Measurements from ENCODE around the gene MAL. TPM values are rescaled to one million over a fixed set of nuclear protein-coding genes. Genes with fewer than 3 reads are reported as not detected.

MAL gene
- total and polyA plus RNA-seq, 2 of the 4 experiments (the other 2 are of a cell fraction) = not detected

DNA sequence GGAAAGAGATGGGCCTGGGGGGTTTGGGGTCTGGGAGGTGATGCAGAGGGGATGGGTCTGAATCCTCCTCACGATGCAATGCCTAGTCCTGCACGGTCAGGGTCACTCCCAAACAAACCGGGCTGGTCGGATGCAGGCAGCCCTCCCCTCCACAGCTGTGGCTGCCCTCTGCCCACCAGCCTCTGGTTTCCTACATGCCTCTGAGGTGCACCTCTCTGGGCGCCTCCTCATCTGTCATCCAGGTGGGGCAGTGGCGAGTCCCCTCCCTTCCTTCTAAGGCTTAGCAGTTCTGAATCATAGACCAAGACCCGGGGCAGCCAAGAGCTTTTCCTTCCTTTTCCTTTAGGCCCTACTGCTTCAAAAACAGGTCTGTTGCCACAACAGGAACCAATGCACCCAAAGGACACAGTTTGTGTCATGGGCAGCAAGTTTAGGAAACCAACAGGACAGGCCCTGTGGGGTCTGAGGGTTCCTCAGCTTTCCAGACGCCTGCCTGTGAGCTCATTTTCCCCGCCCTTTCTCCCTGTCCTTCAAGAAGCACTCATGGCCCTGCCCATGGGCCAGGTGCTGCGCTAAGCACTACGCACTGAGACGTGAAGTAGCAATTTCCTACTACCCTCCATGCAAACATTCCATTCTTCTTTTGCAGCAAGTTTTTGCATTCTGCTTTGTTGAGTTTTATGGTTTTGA is 6.5 kb upstream of the MAL start:
- no peak overlapping the region for H2AFZ ChIP-seq (replicated peaks; ENCODE audit: low read length, poor library complexity)
- H3K36me3 ChIP-seq (ENCODE audit: control insufficient read depth, insufficient read depth, low read length) = no peaks in the 10 kb centered on the region
- H3K56ac ChIP-seq (ENCODE audit: extremely low read depth, insufficient read depth, low read length) = no peak overlapping the region
- H3K27me3 ChIP-seq (ENCODE audit: control insufficient read depth, insufficient read depth, low read length) = peaks cover 62% of the 10 kb centered on the region
- no peak overlapping the region for H2BK15ac ChIP-seq (ENCODE audit: low read depth, low read length)
- DNase-seq (no peak), ATAC-seq (ENCODE audit: low read depth) (no peak)
- TF ChIP-seq FOS (IDR thresholded peaks at IDR 0.05; ENCODE audit: low read depth, low read length) (no peak), SMC3 (IDR thresholded peaks at IDR 0.05; ENCODE audit: low read depth, low read length) (no peak), POLR2A (IDR thresholded peaks at IDR 0.05; ENCODE audit: low read depth, low read length) (no peak), MAFK (IDR thresholded peaks at IDR 0.05; ENCODE audit: low read depth, low read length) (no peak)
- TF ChIP-seq, protein P1, sequence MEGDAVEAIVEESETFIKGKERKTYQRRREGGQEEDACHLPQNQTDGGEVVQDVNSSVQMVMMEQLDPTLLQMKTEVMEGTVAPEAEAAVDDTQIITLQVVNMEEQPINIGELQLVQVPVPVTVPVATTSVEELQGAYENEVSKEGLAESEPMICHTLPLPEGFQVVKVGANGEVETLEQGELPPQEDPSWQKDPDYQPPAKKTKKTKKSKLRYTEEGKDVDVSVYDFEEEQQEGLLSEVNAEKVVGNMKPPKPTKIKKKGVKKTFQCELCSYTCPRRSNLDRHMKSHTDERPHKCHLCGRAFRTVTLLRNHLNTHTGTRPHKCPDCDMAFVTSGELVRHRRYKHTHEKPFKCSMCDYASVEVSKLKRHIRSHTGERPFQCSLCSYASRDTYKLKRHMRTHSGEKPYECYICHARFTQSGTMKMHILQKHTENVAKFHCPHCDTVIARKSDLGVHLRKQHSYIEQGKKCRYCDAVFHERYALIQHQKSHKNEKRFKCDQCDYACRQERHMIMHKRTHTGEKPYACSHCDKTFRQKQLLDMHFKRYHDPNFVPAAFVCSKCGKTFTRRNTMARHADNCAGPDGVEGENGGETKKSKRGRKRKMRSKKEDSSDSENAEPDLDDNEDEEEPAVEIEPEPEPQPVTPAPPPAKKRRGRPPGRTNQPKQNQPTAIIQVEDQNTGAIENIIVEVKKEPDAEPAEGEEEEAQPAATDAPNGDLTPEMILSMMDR (conservative IDR thresholded peaks at IDR 0.05; ENCODE audit: low read depth, low read length) = no peak
- TF ChIP-seq, protein P2, sequence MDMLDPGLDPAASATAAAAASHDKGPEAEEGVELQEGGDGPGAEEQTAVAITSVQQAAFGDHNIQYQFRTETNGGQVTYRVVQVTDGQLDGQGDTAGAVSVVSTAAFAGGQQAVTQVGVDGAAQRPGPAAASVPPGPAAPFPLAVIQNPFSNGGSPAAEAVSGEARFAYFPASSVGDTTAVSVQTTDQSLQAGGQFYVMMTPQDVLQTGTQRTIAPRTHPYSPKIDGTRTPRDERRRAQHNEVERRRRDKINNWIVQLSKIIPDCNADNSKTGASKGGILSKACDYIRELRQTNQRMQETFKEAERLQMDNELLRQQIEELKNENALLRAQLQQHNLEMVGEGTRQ (IDR thresholded peaks at IDR 0.05; ENCODE audit: low read depth, low read length) = no peak
- H3K9me3 ChIP-seq (ENCODE audit: control insufficient read depth, insufficient read depth, low read length) = no peaks in the 10 kb centered on the region
- H4K20me1 ChIP-seq (ENCODE audit: insufficient read depth, low read length) = no peaks in the 10 kb centered on the region
- H3K23ac ChIP-seq (ENCODE audit: low read depth, low read length) = no peak overlapping the region
- no peak overlapping the region for H4K8ac ChIP-seq (ENCODE audit: low read depth in 2 of 2, low read length in 2 of 2)
- no peak overlapping the region for H3K4ac ChIP-seq (ENCODE audit: low read depth, low read length)
- H3K79me1 ChIP-seq (ENCODE audit: low read depth in 1 of 2, low read length in 2 of 2) = no peaks in the 10 kb centered on the region
- H2AK5ac ChIP-seq (ENCODE audit: low read depth, low read length) = no peak overlapping the region
- no peaks in the 10 kb centered on the region for H3K4me1 ChIP-seq (ENCODE audit: control insufficient read depth, insufficient read depth, low read length)
- BruUV-seq (replicated peaks) = no TSS peak
- H2AK9ac ChIP-seq (replicated peaks; ENCODE audit: low read depth, low read length, poor library complexity) = no peak overlapping the region
- no peak overlapping the region for H3K4me3 ChIP-seq (ENCODE audit: insufficient read depth, low read depth, low read length)
- H3K18ac ChIP-seq (ENCODE audit: low read depth, low read length) = no peak overlapping the region
- H2BK120ac ChIP-seq (ENCODE audit: low read depth, low read length) = no peak overlapping the region
- in situ Hi-C loops (cut with MboI; ENCODE audit: low sequenced_read_pairs) (no loop called here), dilution Hi-C loops (cut with HindIII; ENCODE audit: low sequenced_read_pairs, unreplicated experiment) (no loop called here), intact Hi-C loops (cut with micrococcal nuclease) (no loop called here)
- no peak overlapping the region for H3K27ac ChIP-seq (ENCODE audit: insufficient read depth, low read length)
- H4K5ac ChIP-seq (ENCODE audit: low read depth, low read length) = no peak overlapping the region
- POLR2A ChIA-PET (ENCODE audit: unreplicated experiment) = no interaction called here
- no peak overlapping the region for H3K9ac ChIP-seq (ENCODE audit: low read depth, low read length)
- no peak overlapping the region for H4K91ac ChIP-seq (ENCODE audit: insufficient read depth, low read depth, low read length)
- CTCF ChIA-PET = no interaction called here
- H3K4me2 ChIP-seq (ENCODE audit: low read depth, low read length) = no peak overlapping the region
- H3K9me1 ChIP-seq (ENCODE audit: insufficient read depth, low read length) = no peaks in the 10 kb centered on the region
- no peak overlapping the region for H3K14ac ChIP-seq (replicated peaks; ENCODE audit: low read depth, low read length)
- no peak overlapping the region for H2BK20ac ChIP-seq (ENCODE audit: low read depth, low read length)
- 70% methylated on average over 2 of the region's 12 CpGs; no CpG with 5 or more reads in 1 of the 2 experiments for WGBS, 2 experiments (ENCODE audit: extremely low coverage in 2 of 2, insufficient read length in 1 of 2)
- no peak overlapping the region for H2BK5ac ChIP-seq (ENCODE audit: low read depth, low read length, poor library complexity, severe bottlenecking)

Data from IMR-90 (cell line).